ENCODE results near the gene MAD1L1.

MAD1L1 gene

DNA sequence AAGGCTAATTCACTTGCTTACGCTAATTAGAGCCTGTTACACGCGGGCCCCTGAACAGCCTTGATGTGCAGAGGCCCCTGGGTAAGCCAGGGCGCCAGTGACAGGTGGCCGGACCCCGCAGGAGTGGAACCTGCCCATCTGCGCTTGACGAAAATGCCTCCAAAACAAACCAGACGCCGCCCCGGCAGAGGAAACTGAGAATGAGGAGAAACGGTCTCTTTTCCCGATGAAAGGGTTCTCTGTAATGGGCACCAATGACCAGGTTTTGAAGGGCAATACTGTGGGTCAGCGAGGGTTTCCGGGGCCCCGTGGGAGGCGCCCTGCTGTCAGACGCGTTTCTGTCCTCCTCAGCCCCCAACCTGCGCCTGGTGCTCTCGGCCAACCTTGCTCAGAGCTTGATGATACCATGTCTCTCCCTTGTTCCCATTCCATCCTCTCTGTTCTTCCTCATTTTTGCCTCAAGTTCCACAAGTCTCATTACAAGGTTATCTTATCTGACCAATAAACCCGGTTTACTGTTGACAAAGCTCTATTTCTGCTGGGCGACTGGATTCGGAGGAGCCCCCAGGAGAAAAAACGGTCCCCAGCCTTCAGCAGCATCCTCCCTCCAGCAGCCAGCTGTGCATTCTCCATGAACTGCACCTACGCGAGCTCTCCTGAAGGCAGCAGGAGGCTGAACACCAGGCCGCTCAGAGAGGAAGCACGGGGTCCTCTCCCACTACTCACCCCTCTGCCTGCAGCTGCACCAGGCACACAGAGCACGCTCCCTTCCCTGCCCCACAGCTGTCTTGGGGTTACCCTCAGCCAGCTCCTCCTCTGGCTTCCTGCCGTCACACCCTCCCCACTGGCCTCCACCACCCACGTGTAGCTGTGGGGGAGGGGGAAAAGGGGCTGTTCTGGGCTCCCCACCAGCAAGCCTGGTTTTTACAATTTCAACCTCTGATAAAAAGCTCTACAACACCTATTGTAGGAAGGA, 202.0 kb downstream of the MAD1L1 start:
- no peak for TF ChIP-seq GATA2 (IDR thresholded peaks at IDR 0.05; ENCODE audit: low read depth, low read length)
- no peak for TF ChIP-seq GATA3 (IDR thresholded peaks at IDR 0.05; ENCODE audit: low read depth, low read length)

DNA sequence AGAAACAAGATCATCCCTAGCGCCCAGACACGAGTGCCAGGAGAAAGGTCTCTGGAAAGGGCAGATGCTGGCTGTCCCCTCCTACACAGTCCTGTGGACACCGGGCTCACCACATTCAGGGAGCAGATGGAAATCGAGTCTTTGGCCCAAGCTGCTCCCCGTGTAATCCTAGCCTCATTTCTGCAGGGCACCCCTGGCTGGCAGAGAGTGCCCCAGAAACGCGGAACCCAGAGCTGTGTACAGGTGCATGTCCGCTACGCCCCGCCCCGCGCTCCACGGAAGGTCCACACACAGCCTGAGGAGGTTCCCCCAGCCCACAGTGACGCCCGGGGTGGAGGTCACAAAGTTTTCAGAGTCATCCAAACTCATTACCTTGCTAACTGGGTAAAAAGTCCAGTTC, 202.8 kb downstream of the MAD1L1 start:
- TF ChIP-seq GATA3 (IDR thresholded peaks at IDR 0.05; ENCODE audit: low read depth, low read length) (no peak), GATA2 (IDR thresholded peaks at IDR 0.05; ENCODE audit: low read depth, low read length) (no peak)

DNA sequence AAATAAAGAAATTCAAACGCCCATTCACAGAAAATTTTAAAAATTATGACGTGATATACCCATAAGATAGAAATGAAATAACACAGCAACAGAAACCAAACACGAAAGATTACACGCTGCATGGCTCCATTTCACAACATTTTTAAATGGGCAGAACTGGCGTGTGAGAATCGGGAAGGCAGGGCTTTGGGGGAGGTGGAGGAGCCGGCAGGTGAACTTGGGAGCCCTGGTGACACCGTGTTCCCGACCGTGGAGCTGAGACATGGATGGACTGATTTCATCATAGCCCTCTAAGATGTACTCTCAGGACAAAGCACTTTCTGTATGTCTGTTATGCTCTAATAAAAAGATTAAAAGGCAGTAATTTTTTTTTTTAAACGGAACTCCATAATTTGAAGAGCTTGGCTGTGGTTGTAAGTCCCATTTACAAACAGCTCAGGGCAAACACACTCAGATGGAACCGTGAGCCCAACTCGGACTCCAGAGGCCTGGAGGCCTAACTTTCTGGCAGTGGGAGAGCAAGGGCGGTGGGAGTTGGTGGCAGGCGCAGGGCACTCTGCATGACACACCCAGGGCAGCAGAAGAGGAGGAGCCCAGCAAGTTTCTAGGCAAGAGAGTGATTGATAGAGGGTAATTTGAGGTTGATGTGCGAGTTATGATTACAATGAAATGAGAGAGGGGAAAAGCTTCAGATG, 203.4 kb downstream of the MAD1L1 start:
- TF ChIP-seq GATA2 (IDR thresholded peaks at IDR 0.05; ENCODE audit: low read depth, low read length) (no peak), GATA3 (IDR thresholded peaks at IDR 0.05; ENCODE audit: low read depth, low read length) (no peak)

DNA sequence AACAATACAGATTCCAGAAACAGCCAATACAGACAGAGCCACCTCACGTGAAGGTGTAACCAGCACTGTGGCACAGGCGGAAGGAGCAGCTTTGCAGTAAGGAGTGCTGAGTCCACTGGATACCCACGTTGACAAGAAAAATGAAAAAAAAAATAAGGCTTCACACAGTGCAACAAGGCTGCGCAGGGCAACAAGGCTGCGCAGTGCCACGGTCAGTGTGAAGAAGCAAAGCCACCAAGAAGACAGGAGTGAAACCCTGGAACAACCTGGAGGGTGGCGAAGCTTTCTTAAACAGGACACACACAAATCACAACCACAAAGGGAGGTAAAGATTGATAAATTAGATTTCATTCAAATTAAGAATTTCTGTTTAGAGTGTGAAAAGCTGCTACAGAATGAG, 204.0 kb downstream of the MAD1L1 start:
- TF ChIP-seq GATA3 (IDR thresholded peaks at IDR 0.05; ENCODE audit: low read depth, low read length) (no peak), GATA2 (IDR thresholded peaks at IDR 0.05; ENCODE audit: low read depth, low read length) (no peak)

DNA sequence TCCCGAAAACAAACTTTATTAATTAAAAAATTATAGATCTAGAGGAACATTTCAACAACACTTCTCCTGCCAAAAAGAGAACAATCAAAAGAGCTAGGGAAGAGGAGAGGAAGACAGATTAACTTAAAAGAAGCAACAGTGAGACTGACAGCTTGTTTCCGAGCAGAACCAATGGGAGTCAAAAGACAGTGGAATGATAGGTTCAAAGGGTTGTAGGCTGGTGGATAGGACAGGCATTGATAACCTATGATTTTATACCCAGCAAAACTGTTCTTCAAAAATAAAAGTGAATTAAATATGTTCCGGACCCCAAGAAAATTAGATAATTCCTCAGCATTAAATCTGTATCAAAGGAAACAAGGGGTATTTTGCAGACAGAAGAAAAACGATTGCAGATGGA, 207.6 kb downstream of the MAD1L1 start:
- no peak for TF ChIP-seq GATA2 (IDR thresholded peaks at IDR 0.05; ENCODE audit: low read depth, low read length)
- TF ChIP-seq GATA3 (IDR thresholded peaks at IDR 0.05; ENCODE audit: low read depth, low read length) = no peak

DNA sequence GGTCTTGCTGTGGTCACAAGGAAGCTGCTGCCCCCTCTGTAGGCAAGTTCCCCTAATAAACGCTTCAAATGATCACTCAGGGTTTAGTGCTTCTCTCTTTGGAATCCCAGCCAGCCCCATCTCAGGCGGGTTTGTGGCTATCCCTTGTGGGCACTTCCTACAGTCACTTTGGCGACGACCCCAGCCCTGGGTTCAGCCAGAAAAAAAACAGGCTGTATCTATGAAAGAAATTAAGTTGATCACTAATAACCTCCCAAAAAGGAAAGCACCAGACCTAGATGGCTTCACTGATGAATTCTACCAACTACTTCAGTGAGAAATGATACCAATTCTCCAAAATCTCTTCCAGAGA, 208.2 kb downstream of the MAD1L1 start:
- no peak for TF ChIP-seq GATA3 (IDR thresholded peaks at IDR 0.05; ENCODE audit: low read depth, low read length)
- no peak for TF ChIP-seq GATA2 (IDR thresholded peaks at IDR 0.05; ENCODE audit: low read depth, low read length)

DNA sequence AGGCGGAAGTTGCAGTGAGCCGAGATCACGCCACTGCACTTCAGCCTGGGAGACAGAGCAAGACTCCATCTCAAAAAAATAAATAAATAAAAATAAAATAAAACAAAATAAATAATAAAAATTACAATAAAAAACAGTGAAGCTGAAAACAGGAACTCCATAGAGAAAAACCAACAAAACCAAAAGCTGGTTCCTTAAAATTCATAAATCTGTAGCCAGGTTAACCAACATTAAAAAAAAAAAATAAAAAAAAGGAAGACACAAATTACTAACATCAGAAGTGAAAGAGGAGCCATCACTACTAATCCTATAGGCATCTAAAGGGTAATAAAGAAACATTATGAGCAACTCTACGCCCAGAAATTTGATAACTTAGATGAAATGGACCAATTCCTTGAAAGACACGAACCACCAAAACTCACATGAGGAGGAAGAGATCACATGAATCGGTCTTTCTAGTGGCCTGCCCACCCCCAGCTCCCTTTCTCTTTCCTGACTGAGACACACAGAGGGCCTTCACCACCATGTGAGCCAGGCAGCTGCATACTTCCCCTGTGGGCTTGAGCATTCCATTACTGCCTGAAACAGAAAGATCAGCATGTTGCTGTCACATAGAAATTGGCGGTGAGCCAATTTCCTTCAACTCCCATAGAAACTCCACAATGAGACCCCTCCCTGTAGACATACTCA, 208.7 kb downstream of the MAD1L1 start:
- TF ChIP-seq GATA2 (IDR thresholded peaks at IDR 0.05; ENCODE audit: low read depth, low read length) (no peak), GATA3 (IDR thresholded peaks at IDR 0.05; ENCODE audit: low read depth, low read length) (no peak)

DNA sequence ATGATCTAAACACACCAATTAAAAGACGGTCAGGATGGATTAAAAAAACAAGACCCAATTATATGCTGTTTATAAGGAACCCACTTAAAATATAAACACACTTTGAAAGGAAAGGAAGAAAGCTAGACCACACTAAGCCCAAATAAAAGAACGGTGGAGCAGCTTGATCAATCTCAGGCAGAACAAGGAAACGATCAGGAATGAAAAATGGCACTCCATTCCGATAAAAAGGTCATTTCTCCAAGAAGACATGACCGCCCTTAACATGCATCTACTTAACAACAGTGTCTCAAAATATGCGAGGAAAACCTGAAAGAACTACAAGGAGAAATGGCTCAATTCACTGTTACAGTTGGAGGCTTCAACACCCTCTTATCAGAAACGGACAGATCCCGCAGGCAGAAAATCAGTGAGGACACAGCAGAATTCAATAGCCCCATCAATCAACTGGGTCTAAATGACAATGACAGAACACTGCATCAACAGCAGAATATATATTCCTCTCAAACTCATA, 210.0 kb downstream of the MAD1L1 start:
- no peak for TF ChIP-seq GATA2 (IDR thresholded peaks at IDR 0.05; ENCODE audit: low read depth, low read length)
- no peak for TF ChIP-seq GATA3 (IDR thresholded peaks at IDR 0.05; ENCODE audit: low read depth, low read length)

DNA sequence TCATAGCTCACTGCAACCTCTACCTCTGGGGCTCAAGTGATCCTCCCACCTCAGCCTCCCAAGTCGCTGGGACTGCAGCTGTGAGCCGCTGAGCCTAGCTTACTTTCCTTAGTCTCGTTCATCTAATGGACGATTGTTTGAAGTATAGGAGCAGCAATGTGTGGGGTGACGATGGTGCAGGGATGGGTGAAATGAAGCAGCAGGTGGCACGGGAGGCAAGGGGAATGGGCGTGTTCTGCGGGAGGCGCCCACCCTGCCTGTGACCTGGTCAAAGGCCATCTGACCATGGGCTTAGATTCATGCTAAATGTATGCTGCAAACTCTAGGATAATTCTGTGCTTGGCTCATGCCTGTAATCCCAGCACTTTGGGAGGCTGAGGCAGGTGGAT, 210.7 kb downstream of the MAD1L1 start:
- no peak for TF ChIP-seq GATA2 (IDR thresholded peaks at IDR 0.05; ENCODE audit: low read depth, low read length)
- TF ChIP-seq GATA3 (IDR thresholded peaks at IDR 0.05; ENCODE audit: low read depth, low read length) = no peak

DNA sequence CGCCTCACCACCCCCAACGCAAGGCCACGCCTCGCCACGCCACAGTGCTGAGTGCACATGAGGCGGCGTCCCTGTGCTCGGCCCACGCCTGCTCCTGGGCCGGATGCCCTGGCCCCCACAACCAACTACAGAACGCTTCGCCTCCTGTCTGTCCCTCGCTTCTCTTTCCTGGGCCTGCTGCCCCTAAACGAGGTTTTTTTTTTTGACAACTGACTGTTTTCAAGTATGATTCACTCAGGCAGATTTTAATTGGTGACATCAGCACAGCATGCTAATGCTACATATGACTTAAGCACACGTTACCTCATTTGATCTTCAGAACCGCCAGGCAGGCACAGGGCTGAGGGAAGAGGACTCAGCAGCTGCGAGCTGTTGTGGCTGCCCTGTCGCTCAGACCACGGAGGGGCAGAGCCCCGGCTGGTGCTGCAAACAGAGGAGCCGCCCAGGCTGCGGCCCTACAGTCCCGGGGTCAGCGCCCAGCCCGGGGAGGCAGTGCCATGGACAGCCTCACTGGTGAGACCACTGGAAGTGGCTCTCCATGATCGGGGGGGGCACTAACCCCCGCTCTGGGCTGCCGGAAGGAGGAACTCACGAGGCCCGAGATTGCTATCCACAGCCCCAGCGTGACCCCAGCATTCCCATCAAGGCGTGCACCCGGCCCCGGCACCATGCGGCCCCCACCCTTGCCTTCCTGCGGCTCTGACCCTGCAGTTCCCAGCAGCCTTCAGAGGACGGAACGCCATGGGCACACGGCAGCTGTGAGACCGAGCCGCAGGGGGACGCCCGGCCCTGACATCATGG, 212.8 kb downstream of the MAD1L1 start:
- TF ChIP-seq GATA3 (IDR thresholded peaks at IDR 0.05; ENCODE audit: low read depth, low read length) (no peak), GATA2 (IDR thresholded peaks at IDR 0.05; ENCODE audit: low read depth, low read length) (peak; percentile 15; the same call in 1 of the 2 replicates)

DNA sequence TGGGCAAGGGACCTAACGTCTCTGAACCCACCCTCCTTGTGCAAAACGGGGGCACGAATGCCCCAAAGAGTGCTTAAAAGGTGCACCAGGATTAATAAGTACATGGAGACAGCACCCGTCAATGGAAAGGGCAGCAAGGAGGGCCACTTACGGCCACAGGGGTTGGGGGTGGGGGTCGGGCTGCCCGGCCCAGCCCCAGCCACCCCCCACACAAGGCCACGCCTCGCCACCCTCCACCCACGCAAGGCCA, 213.4 kb downstream of the MAD1L1 start:
- TF ChIP-seq GATA2 (IDR thresholded peaks at IDR 0.05; ENCODE audit: low read depth, low read length) = no peak
- no peak for TF ChIP-seq GATA3 (IDR thresholded peaks at IDR 0.05; ENCODE audit: low read depth, low read length)

DNA sequence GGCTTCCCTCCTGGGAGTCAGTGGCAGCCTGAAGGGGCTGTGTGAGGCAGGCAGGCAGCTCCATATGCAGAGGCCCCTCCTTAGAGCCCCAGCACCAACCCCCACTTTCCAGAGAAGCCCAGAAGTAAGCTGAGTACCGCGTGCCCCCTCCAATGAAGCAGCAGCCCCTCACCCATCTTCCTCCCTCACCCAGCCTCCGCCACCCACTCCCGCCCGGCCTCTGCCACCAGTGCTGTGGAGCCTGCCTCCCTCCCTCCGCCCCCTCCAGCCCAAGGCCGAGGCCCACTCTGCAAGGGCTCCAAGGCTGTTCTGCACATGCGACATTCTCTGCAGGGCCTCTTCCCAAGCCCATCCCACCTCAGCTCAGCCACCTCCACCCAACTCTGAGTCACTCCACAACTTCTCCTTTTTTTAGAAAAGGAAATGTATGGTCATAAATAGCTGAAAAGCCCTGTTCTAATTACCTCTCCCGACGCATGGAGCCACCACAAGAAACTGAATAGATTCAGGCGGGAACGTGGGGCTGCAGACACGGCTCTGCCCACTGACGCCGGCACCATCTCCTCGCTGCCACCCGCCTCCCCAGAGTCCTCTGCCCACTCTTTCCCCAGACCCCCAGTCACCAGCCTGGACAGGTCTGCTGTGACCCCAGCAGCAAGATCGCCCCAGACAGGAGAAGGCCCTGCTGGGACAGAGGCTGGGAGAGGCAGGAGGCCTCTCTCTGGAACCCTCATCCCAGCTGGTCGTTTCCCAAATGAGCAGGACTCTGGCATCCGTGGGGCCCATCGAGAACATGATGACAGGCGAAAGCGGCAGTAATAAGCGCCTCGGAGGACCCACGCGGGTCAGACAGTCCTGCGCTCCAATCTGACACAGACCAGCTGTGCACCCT, 213.9 kb downstream of the MAD1L1 start:
- no peak for TF ChIP-seq GATA3 (IDR thresholded peaks at IDR 0.05; ENCODE audit: low read depth, low read length)
- no peak for TF ChIP-seq GATA2 (IDR thresholded peaks at IDR 0.05; ENCODE audit: low read depth, low read length)
